Measurements from ENCODE around the gene CYBB.

The CYBB gene

DNA sequence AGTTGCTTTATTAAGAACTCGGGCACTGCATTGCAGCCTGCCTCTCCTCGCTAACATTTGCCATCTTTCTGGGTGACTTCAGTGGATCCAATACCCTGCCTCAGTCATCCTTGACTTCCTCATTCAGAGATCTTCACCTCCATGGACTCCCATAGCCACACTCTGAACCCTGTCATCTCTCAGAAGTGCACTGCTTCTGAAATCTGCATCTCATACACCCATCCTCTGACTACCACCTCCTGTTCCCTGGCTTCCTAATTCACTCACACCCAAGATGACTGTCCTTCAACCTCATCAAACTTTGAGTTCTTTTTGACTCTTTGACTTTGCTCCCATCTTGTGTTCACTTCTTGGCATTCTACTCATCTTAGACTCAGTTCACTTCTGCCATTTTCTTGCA, 25.3 kb upstream of the CYBB start:
- TF ChIP-seq, protein P1, sequence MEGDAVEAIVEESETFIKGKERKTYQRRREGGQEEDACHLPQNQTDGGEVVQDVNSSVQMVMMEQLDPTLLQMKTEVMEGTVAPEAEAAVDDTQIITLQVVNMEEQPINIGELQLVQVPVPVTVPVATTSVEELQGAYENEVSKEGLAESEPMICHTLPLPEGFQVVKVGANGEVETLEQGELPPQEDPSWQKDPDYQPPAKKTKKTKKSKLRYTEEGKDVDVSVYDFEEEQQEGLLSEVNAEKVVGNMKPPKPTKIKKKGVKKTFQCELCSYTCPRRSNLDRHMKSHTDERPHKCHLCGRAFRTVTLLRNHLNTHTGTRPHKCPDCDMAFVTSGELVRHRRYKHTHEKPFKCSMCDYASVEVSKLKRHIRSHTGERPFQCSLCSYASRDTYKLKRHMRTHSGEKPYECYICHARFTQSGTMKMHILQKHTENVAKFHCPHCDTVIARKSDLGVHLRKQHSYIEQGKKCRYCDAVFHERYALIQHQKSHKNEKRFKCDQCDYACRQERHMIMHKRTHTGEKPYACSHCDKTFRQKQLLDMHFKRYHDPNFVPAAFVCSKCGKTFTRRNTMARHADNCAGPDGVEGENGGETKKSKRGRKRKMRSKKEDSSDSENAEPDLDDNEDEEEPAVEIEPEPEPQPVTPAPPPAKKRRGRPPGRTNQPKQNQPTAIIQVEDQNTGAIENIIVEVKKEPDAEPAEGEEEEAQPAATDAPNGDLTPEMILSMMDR (IDR thresholded peaks at IDR 0.05) = no peak
- TF ChIP-seq ZFX (IDR thresholded peaks at IDR 0.05; ENCODE audit: borderline replicate concordance) = no peak
- H3K27ac ChIP-seq = no peak overlapping the region

DNA sequence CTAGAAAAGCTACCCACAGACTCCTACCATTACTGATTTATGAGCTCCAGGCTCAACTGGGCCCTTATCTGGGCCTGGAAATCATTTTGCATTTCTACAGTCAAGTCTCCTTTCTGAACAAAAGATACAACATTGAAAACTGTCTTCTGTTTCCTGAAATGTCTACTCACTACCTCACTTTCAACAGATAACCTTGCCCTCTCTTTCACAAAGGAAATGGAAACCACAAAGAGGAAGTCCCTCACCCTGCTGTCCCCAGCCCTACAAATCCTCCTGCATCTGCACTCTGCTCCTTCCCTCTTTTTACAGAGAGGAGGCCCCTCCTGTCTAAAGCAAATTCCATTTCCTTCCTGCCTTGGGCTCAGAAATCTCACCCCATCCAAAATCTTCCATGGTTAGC, 24.8 kb upstream of the CYBB start:
- H3K27ac ChIP-seq = no peak overlapping the region
- TF ChIP-seq, protein P1 (IDR thresholded peaks at IDR 0.05) = no peak
- no peak for TF ChIP-seq ZFX (IDR thresholded peaks at IDR 0.05; ENCODE audit: borderline replicate concordance)

DNA sequence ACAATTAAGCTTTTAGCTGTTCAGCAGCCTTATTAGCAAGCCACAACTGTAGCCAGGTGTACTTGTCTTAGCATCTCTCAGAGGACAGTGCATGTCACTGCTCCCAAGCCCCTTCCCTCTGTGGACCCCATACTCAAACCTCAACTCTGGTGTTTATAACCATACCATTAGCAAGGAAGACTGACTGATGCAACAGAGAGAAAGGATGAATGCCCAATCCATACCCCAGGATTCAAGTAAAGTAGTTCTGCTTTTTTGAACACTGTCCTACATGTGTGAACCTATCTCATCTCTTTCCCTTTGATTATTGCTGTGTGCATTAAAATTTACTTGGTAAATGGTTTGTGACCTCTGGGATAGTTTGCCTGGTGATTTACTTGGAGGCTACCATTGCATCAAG, 22.8 kb upstream of the CYBB start:
- TF ChIP-seq, protein P1 (IDR thresholded peaks at IDR 0.05) = no peak
- no peak for TF ChIP-seq ZFX (IDR thresholded peaks at IDR 0.05; ENCODE audit: borderline replicate concordance)
- no peak overlapping the region for H3K27ac ChIP-seq

DNA sequence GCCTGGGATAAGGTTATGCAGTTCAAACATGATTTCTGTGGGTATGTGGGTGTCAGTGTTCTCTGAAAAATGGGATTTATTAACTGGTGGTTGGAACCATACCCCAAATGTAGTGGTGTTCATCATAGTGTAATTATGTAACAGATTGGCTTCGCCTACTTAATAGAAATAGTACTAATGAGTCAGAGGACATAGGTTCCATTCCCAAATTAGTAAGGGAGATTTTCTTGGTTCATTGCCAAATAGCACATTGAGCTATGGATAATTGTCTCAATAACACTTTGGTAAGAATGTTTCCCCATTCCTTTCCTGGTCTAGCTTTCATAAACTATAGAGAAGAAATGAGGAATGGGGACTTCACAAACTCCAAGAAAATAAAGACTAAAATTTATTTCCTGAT, 20.5 kb upstream of the CYBB start:
- TF ChIP-seq, protein P1 (IDR thresholded peaks at IDR 0.05) = no peak
- no peak for TF ChIP-seq ZFX (IDR thresholded peaks at IDR 0.05; ENCODE audit: borderline replicate concordance)
- no peak overlapping the region for H3K27ac ChIP-seq

DNA sequence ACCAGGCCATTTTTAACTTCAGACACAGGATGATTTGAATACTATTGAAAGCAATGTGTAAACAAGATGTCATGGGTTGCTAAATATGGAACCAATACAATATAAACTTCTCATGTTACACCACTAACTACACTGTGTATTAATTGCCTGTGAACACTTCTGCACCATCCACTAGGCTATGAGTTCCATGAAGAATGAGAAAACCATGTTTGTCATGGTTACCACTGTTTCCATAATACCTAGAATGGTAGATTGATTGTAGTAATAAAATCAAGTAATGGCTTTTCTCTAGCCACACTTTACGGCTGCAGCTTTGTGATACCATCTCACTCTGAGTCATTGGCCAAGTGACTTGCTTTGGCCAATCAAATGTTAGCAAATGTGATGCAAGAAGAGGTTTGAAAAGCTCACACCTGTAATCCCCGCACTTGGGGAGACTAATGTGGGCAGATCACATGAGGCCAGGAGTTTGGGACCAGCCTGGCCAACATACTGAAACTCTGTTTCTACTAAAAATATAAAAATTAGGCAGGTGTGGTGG, 19.9 kb upstream of the CYBB start:
- no peak overlapping the region for H3K27ac ChIP-seq

DNA sequence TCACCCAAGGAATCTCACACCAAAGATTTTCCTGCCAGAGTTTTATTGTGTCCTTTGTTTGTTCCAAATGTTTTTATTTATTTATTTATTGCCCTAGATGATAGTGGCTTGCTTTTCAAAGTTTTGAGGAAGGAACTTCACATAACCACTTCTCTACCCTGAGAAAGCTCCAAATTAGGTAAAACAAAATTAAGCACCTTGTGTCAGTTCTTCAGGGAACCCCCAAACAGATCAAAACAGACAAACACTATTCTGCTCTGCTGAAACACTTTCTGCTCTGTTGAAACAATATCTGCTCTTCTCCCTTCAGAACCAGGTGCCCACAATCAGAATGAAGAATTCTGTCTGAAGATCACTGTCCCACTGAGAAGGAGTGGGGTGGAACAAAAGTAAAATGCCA, 16.5 kb upstream of the CYBB start:
- H3K27ac ChIP-seq = no peak overlapping the region
- TF ChIP-seq, protein P1 (IDR thresholded peaks at IDR 0.05) = no peak
- TF ChIP-seq ZFX (IDR thresholded peaks at IDR 0.05; ENCODE audit: borderline replicate concordance) = no peak

More for the DNA sequence above, 19.9 kb upstream of the CYBB start:
- TF ChIP-seq ZFX (IDR thresholded peaks at IDR 0.05; ENCODE audit: borderline replicate concordance) = no peak
- TF ChIP-seq, protein P1 (IDR thresholded peaks at IDR 0.05) = no peak

DNA sequence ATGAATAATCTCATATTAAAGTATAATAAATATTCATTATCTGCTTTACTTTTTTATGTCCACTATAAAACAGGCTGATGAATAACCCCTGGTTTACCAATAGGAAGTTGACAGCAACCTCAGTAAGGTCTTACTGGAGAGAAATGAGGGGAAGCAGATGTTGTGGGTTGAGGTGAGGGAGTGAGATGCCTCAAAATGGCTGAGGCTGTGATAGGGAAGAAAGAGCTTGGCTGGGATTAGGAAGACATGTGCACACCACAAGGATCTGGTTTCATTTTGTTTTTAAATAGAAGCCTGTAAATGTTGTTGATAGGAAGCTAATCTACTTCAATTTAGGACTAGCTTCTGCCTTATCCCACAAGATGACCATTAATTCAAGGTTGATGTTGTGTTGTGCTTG, 14.4 kb upstream of the CYBB start:
- no peak overlapping the region for H3K27ac ChIP-seq
- no peak for TF ChIP-seq ZFX (IDR thresholded peaks at IDR 0.05; ENCODE audit: borderline replicate concordance)
- TF ChIP-seq, protein P1 (IDR thresholded peaks at IDR 0.05) = no peak
